Bronchial epithelial cell (primary cell): ENCODE data around the gene HOXA1. TPM values are rescaled to one million over a fixed set of nuclear protein-coding genes. Genes with fewer than 3 reads are reported as not detected.

Experiments
- DNase-seq: peaks from one replicate; pipeline ENCODE4 v3.0.0-alpha.2; 2010; ENCODE audit warnings: low read depth
- FAIRE-seq: peaks from 2 replicates; lab custom pipeline; 2011; peaks lifted over from hg19 to GRCh38; lab: Jason Lieb, UNC
- H3K27me3 ChIP-seq: 2 replicates; pipeline ENCODE4 v1.5.1; 2011; ENCODE audit warnings: low read length; ENCODE audit not compliant: control insufficient read depth, insufficient read depth
- H3K36me3 ChIP-seq: 2 replicates; pipeline ENCODE4 v1.5.1; 2011; ENCODE audit warnings: low read length; ENCODE audit not compliant: control insufficient read depth, insufficient read depth
- H3K4me3 ChIP-seq: 2 replicates; pipeline ENCODE4 v1.5.1; 2011; ENCODE audit warnings: mild to moderate bottlenecking, low read depth, low read length, control low read depth
- CTCF ChIP-seq: IDR thresholded peaks from 2 replicates; pipeline ENCODE4 v1.5.1; 2011; ENCODE audit warnings: mild to moderate bottlenecking, moderate library complexity, low read length, control low read depth, inconsistent platforms; ENCODE audit not compliant: insufficient read depth, severe bottlenecking
- total RNA-seq: library from RNA; depleted of rRNA; stranded (reverse); fragments of >200 nt; gene quantifications from 2 replicates; pipeline ENCODE4 v1.2.1, GENCODE V29; 2014

The HOXA1 gene
- total RNA-seq, 1 donor from 2014 or later = 0.26 TPM

- Histone ChIP-seq H3K36me3 (no peaks in the 10 kb centered on the region), H3K4me3 (no peak overlapping the region), H3K27me3 (peaks cover 69% of the 10 kb centered on the region)
- TF ChIP-seq CTCF = no peak
- FAIRE-seq (no peak), DNase-seq (no peak)
Measured at GRCh38 chr7:27128776-27129728, 33.3 kb upstream of the HOXA1 start.

GRCh38 chr7:27128034-27128433 is 32.2 kb upstream of the HOXA1 start:
- Histone ChIP-seq H3K27me3 (peaks cover 73% of the 10 kb centered on the region), H3K36me3 (no peaks in the 10 kb centered on the region), H3K4me3 (no peak overlapping the region)
- no peak for DNase-seq
- no peak for TF ChIP-seq CTCF
- no peak for FAIRE-seq

DNA sequence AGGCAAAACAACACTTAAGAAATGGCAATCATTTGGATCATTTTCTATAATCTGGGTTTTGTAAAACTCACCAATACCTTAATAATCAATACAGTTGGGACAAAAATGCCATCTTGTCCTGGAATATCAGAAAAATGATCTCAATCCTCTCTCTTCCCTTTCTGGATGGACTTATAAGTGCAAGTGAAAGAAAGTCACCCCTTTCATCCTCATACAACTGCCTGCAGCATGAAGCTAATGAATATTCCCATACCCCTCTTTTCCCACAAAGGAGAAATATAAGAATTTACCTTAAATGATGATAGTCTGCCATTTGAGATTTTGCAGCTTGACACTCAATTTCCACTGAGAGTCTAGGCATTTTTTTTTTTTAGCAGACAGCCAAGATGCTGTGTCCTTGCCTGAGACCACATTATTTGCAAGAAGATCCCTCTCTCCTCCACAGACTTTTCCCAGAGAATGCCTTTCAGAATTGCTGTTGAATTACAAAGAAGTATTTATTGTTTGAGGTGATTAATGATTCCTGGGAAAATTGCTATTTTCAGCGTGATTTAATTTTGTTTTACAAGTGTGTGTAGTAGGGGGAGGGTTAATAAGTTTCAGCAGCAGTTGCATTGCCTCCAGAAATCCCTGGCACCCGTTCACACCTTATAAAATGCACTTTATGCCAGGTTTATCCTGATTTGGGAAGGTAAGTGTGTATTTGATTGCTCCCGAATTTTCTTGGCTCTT is 31.0 kb upstream of the HOXA1 start:
- no peak overlapping the region for H3K4me3 ChIP-seq
- TF ChIP-seq CTCF = no peak
- peaks cover 84% of the 10 kb centered on the region for H3K27me3 ChIP-seq
- H3K36me3 ChIP-seq = no peaks in the 10 kb centered on the region
- DNase-seq = no peak
- no peak for FAIRE-seq

- H3K36me3 ChIP-seq = no peaks in the 10 kb centered on the region
- DNase-seq (no peak), FAIRE-seq (no peak)
- peaks cover 82% of the 10 kb centered on the region for H3K27me3 ChIP-seq
- TF ChIP-seq CTCF = no peak
- no peak overlapping the region for H3K4me3 ChIP-seq
Measured at GRCh38 chr7:27125986-27126394, 30.2 kb upstream of the HOXA1 start.

DNA sequence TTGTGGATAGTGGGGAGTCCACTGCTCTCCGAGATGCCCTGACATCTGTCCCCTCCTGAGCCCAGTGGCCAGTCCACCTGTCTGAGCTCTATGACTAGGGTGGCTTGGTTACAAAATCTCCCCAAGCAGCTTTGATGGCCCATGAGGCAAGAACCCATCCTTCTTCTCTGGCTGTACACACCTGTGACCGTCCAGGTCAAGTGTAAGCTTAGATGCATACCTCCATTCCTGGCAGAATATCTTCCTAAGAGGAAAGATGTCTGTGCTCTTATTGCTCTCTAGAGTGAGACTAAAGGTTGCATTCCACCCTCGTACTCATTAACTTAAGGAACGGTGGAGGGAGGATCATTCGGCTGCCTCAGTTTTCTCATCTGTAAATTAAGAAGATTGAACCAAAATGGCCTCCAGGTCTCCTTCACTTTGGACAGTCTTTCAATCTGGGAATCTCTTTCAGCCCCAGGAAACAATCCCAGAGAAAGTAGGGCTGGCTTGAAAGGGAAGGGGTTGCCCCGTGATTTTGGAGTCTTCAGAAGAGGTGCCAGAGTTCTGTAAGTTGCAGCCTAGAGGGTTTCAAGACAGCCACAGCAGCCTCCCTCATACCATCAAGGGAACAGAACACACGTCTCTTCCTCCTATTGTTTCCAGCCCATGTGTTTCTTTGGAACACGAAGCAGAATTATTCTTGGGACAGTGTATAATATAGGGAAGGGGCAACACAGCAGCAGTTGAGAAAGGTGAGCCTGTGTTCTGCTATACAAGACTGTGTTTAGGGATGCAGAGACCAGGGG is 29.3 kb upstream of the HOXA1 start:
- H3K36me3 ChIP-seq = no peaks in the 10 kb centered on the region
- H3K4me3 ChIP-seq = no peak overlapping the region
- FAIRE-seq (no peak), DNase-seq (no peak)
- peaks cover 83% of the 10 kb centered on the region for H3K27me3 ChIP-seq
- no peak for TF ChIP-seq CTCF
